ENCODE data around the gene TMEM123.

The TMEM123 gene

DNA sequence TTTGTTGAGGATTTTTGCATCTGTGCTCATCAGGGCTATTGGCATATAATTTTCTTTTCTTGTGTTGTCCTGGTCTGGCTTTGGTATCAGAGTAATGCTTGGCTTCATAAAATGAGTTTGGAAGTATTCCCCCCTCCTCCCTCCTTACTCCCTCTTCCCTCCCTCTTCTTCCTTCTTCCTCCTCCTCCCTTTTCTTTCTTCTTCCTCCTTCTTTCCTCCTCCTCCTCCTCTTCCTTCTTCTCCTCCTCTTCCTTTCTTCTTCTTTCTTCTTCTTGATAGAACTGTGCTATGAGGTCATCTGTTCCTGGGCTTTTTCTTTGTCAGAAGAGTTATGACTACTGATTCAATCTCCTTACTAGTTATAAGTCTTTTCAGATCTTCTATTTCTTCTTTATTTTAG lies 95.4 kb downstream of the TMEM123 start:
- DNase-seq, result no peak

- no peak for DNase-seq
These were observed 104.8 kb downstream of the TMEM123 start for GRCh38 chr11:102347462-102348370.

DNA sequence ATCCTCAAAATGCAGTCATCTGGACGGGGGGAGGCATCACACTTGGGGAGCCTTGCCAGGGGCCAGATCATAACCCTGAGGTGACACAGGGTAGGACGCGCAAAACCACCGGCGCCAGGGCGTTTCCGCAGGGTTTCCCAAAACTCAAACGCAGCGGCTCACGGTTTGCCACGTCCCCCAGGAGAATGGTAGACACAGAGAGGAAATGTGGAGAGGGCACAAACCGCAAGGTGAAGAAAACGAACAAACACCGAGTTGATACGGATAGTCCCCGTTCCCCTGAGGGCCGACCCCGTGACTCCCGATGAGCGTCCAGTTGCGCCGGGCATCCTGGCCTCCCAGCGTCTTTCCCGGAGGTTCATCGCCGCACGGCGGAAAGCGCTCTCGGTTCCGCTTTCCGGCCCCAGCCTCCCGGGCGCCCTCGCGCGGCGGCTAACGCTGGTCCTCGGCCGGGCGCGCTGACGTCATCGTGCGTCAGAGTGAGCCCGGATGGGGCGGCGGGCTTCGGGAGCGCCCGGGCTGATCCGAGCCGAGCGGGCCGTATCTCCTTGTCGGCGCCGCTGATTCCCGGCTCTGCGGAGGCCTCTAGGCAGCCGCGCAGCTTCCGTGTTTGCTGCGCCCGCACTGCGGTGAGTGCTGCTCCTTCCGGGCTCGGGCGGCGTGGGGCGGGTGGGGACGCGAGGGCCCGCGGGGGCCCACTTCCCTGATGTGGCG lies 105.7 kb downstream of the TMEM123 start, which contains the start of gene BIRC2:
Gene BIRC2, plus strand, starts transcription at position 467 of the 714 bp plus-strand sequence. CDS start 2,641 bp downstream, outside the sequence.
- DNase-seq, result peak; percentile 91

DNA sequence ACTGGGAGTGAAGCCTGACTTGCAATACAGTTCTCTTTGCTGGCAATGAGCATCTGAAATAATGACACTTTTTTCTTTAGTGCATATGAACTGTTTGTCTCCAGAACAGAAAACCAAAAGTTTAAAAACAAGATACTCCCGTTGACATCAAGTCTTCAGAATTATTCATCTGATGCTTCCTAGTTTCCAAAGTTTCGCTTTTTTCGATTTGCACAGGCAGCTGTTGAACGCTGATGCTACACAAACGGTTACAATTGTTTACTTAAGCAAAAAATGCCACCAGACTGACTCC lies 106.2 kb downstream of the TMEM123 start:
- no peak for DNase-seq
